Calu3 (cell line): ENCODE measurements around the gene GALNT11. TPM values are rescaled to one million over a fixed set of nuclear protein-coding genes. Genes with fewer than 3 reads are reported as not detected.

Experiments
- BruUV-seq: library from RNA; stranded (reverse); fragments of 400-500 nt; replicated peaks from 2 replicates; lab custom pipeline; 2021; lab: Mats Ljungman, UMichigan
- CTCF ChIA-PET: fragments of 300-600 bp; sonication (Branson Sonifier 250); formaldehyde crosslinking; loops from one replicate; lab custom pipeline; 2022; ENCODE audit warnings: antibody characterized with exemption; lab: Charles Lee
- DNase-seq: peaks from one replicate; pipeline ENCODE4 v3.0.0; 2022
- H3K27ac Mint-ChIP-seq: one replicate; pipeline ENCODE4 v1.8.0; 2022; ENCODE audit warnings: mixed read lengths; ENCODE audit not compliant: unreplicated experiment
- H3K27me3 Mint-ChIP-seq: one replicate; pipeline ENCODE4 v1.8.0; 2022; ENCODE audit warnings: mixed read lengths; ENCODE audit not compliant: unreplicated experiment
- H3K36me3 Mint-ChIP-seq: one replicate; pipeline ENCODE4 v1.8.0; 2022; ENCODE audit warnings: mild to moderate bottlenecking, moderate library complexity, mixed read lengths; ENCODE audit not compliant: insufficient read depth, unreplicated experiment
- H3K4me1 Mint-ChIP-seq: one replicate; pipeline ENCODE4 v1.8.0; 2022; ENCODE audit warnings: mild to moderate bottlenecking, low read depth, mixed read lengths; ENCODE audit not compliant: unreplicated experiment
- H3K4me3 Mint-ChIP-seq: one replicate; pipeline ENCODE4 v1.8.0; 2022; ENCODE audit warnings: mild to moderate bottlenecking, low read depth, moderate library complexity, mixed read lengths; ENCODE audit not compliant: unreplicated experiment
- H3K9me3 Mint-ChIP-seq: one replicate; pipeline ENCODE4 v1.8.0; 2022; ENCODE audit warnings: low read depth, mixed read lengths; ENCODE audit not compliant: unreplicated experiment
- CTCF ChIP-seq: fragments of 200-600 bp; IDR thresholded peaks from one replicate; pipeline ENCODE4 v1.8.0; 2022; ENCODE audit warnings: antibody characterized with exemption; ENCODE audit not compliant: unreplicated experiment
- intact Hi-C: fragments of 100-400 bp; cut with micrococcal nuclease; formaldehyde crosslinking; loops from one replicate; pipeline ENCODE4 v1.10.0; 2022; ENCODE audit not compliant: unreplicated experiment
- total RNA-seq: library from RNA; stranded (reverse); gene quantifications from 2 replicates; pipeline ENCODE4 v1.2.3, GENCODE V29; 2022

GALNT11 gene
- total RNA-seq, 1 experiment from 2014 or later, result 19.7 TPM

GRCh38 chr7:152013230-152013629, 12.2 kb upstream of the GALNT11 start:
- DNase-seq, result no peak
- no peak overlapping the region for H3K27ac Mint-ChIP-seq
- TF ChIP-seq CTCF, result no peak
- no peaks in the 10 kb centered on the region for H3K4me1 Mint-ChIP-seq
- peaks cover 29% of the 10 kb centered on the region for H3K27me3 Mint-ChIP-seq
- CTCF ChIA-PET, result no interaction called here
- H3K4me3 Mint-ChIP-seq, result no peak overlapping the region
- no peaks in the 10 kb centered on the region for H3K36me3 Mint-ChIP-seq
- H3K9me3 Mint-ChIP-seq, result no peaks in the 10 kb centered on the region
- BruUV-seq, result no TSS peak
- intact Hi-C loops, result no loop called here

GRCh38 chr7:152013974-152014373, 11.5 kb upstream of the GALNT11 start:
- no peaks in the 10 kb centered on the region for H3K36me3 Mint-ChIP-seq
- intact Hi-C loops, result no loop called here
- no peaks in the 10 kb centered on the region for H3K9me3 Mint-ChIP-seq
- H3K4me3 Mint-ChIP-seq, result no peak overlapping the region
- BruUV-seq, result no TSS peak
- no peak for TF ChIP-seq CTCF
- CTCF ChIA-PET, result no interaction called here
- no peak for DNase-seq
- peaks cover 29% of the 10 kb centered on the region for H3K27me3 Mint-ChIP-seq
- no peak overlapping the region for H3K27ac Mint-ChIP-seq
- H3K4me1 Mint-ChIP-seq, result no peaks in the 10 kb centered on the region

- H3K27ac Mint-ChIP-seq, result no peak overlapping the region
- H3K27me3 Mint-ChIP-seq, result peaks cover 29% of the 10 kb centered on the region
- DNase-seq, result no peak
- BruUV-seq, result no TSS peak
- intact Hi-C loops, result no loop called here
- no peaks in the 10 kb centered on the region for H3K36me3 Mint-ChIP-seq
- CTCF ChIA-PET, result no interaction called here
- H3K9me3 Mint-ChIP-seq, result no peaks in the 10 kb centered on the region
- TF ChIP-seq CTCF, result no peak
- no peaks in the 10 kb centered on the region for H3K4me1 Mint-ChIP-seq
- H3K4me3 Mint-ChIP-seq, result no peak overlapping the region
These were observed 10.8 kb upstream of the GALNT11 start for GRCh38 chr7:152014722-152015121.

GRCh38 chr7:152015600-152015999, 9.9 kb upstream of the GALNT11 start:
- no TSS peak for BruUV-seq
- Mint-ChIP-seq H3K9me3 (no peaks in the 10 kb centered on the region), H3K36me3 (no peaks in the 10 kb centered on the region), H3K27ac (no peak overlapping the region), H3K27me3 (peaks cover 29% of the 10 kb centered on the region), H3K4me3 (no peak overlapping the region), H3K4me1 (no peaks in the 10 kb centered on the region)
- no peak for TF ChIP-seq CTCF
- CTCF ChIA-PET, result interaction anchor here (0.7 kb wide), 1 partner anchor 127 kb away, joined by 3 read pairs; no protein-coding TSS in a partner anchor
- DNase-seq, result no peak
- intact Hi-C loops, result no loop called here
